ENCODE data around the gene FGF10. TPM values are rescaled to one million over a fixed set of nuclear protein-coding genes. Genes with fewer than 3 reads are reported as not detected.

Gene FGF10
- total RNA-seq, result not detected in 2 replicates

GRCh38 chr5:44389090-44389822, at the start of gene FGF10:
Gene FGF10, minus strand, starts transcription at chr5:44389420. Its CDS starts 738 bp downstream, at chr5:44388682.

